ENCODE results near the gene DENND5B. TPM values are rescaled to one million over a fixed set of nuclear protein-coding genes. Genes with fewer than 3 reads are reported as not detected.
"Not testable (repeated sequence)": the region's sequence is repeated elsewhere in the genome, so short reads cannot be mapped to it uniquely, and the experiment has no call there.

The DENND5B gene
- total RNA-seq, 1 experiment from 2014 or later = 13.5 TPM

GRCh38 chr12:31506515-31507306 lies 84.2 kb downstream of the DENND5B start:
- DNase-seq (ENCODE audit: low read depth) = peak; percentile 67

DNA sequence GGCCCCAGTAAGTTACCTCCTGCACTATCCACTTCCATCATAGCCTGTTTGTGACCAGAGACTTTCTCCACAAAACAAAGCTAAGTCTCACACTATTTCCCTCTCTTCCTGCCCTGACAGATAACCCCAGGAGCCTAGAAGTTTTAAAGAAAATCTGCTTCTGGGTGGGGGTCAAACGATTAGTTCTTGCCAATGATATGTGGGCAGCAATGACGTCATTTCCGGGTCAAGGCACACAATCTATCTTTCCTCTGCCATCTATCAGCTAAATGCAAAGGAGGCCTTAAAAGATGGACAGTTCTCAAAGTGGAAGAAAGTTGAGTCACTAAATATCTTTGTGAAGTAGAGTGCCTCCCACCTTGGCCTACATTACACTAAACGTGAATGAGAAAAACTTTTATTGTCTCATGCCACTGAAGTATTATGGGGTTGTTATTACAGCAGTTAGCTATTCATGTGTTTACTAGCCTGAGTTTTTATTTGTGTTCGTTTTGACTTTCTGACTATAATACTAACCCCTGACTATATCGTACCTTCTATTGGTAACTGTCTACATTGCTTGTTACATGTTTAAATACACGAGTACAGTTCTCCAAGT lies 86.2 kb downstream of the DENND5B start:
- no peak for DNase-seq (ENCODE audit: low read depth)

DNA sequence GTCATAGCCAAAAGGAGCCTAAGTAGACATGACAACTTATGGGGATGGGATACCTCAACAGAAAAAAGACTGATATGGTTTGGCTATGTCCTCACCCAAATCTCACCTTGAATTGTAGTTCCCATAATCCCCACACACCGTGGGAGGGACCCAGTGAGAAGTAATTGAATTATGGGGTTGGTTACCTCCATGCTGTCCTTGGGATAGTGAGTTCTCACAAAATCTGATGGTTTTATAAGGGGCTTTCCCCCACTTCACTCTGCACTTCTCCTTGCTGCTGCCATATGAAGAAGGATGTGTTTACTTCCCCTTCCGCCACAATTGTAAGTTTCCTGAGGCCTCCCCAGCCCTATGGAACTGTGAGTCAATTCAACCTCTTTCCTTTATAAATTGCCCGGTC lies 89.9 kb downstream of the DENND5B start:
- DNase-seq (ENCODE audit: low read depth) = not testable (repeated sequence)

DNA sequence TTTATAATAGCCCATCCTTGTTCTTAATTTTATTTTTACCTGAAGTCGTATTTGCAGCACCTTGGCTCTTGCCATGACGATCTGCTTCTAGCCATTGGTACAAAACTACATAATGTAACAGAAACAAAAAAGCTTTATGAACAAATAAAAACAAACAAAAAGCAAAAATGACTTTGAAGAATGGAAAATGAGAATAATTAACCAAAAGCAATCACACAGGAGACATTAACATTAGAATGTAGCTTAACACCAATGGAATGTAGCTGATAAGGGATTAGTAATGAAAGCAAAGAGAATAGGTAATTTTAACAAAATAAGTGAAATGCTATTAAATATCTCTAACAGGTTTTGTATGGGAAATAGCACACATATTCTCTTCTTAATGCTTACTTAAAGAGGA lies 91.4 kb downstream of the DENND5B start:
- no peak for DNase-seq (ENCODE audit: low read depth)

DNA sequence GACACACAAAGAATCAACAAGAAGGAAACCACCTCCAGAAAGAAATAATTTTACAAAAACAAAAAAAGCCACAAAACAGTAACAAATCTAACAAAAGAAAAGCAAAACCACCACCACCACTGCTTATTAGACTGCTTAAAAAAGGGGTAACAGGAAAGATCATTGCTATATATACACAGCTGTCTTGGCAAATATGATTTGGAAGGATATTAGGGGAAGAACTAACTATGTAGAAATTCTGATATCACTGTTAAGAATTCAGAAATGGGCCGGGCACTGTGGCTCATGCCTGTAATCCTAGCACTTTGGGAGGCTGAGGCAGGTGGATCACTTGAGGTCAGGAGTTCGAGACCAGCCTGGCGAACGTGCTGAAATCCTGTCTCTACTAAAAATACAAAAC lies 92.5 kb downstream of the DENND5B start:
- DNase-seq (ENCODE audit: low read depth) = no peak

DNA sequence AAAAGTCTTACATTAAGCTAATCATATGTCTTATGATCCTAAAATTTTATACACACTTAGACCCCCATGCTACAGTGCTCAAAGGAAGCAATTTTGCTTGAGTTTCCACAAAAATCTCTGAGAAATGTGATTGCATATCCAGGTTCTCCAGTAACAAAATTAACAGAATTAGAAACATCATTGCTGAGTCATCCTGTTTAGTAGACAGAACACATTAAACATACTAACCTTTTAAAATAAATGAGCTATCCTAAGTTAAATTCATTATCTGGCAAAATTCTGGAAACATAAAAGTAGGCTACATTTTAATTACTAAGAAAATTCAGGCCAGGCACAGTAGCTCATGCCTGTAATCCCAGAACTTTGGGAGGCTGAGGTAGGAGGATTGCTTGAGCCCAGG lies 94.7 kb downstream of the DENND5B start:
- no peak for DNase-seq (ENCODE audit: low read depth)

GRCh38 chr12:31494455-31494854 lies 96.5 kb downstream of the DENND5B start:
- DNase-seq (ENCODE audit: low read depth) = no peak

GRCh38 chr12:31492599-31493196 lies 98.2 kb downstream of the DENND5B start:
- DNase-seq (ENCODE audit: low read depth) = peak; percentile 24

DNA sequence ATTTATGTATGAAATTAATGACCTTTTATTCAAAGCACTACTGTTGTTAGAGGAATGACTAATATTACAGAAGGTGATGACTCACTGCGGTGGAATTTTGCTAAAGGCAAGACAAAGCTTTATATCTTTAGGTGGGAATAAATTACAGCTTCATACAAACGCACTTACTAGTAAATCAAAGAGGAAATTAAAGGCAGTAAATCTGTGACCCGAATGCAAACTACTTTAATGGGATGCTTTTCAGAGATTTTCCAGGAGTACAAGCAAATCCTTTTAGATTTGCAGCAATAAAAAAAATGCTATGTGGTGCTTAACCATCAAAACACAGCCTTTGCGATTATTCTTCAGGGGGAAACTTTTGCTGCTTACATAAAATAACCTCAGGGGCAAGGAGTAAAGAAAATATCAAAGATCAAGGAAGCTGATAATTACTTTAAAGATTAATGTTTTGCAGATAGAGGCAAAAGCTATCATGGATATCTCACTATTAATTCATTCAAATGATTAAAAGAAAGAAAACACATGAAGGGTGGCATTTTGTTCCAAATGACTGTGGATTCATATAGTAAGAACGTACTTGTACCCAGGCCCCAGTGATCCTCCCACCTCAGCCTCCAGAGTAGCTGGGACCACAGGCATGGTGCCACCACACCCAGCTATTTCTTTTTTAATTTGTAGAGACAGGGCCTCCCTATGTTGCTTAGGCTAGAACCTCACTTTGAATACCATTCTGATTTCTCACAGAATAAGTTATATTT lies 98.9 kb downstream of the DENND5B start:
- peak; percentile 92 for DNase-seq (ENCODE audit: low read depth)

- no peak for DNase-seq (ENCODE audit: low read depth)
These were observed 99.6 kb downstream of the DENND5B start for GRCh38 chr12:31491241-31491794.

- no peak for DNase-seq (ENCODE audit: low read depth)
These were observed 102.1 kb downstream of the DENND5B start for GRCh38 chr12:31488737-31489338.

DNA sequence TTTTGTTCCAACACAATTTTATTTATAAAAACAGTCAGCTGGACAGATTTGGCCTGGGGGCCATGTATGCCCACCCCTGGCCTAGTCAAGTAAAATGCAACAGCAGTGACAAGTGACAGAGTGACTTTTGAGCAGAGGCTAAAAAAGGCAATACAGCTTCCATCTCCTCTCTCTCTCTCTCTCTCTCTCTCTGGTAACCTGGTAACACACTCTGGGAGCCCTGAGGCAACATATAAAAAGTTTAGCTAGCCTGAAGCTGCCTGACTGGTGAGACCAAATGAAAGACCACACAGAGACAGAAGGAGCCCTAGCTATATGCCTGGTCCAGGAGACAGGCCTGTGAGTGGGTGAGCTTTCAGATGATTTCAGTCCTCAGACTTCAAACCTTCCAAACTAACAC lies 105.4 kb downstream of the DENND5B start:
- DNase-seq (ENCODE audit: low read depth) = peak; percentile 23

DNA sequence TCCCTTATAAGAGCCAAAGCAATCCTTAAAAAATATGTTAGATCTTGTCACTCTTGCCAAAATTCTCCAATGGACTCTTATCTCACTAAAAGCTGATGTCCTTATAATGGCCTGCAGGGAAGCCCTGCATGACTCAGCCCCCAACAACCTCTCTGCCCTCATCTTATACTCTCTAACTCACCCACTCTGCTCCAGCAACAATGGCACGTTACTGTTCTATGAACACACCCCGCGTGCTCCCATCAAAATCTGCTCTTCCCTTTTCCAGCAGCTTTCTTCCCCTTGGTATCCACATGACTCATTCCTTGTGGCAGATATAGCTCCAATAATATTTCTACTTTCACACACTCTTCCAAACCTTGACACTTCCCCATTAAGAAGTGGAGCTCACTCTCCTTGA lies 108.1 kb downstream of the DENND5B start:
- peak; percentile 93 for DNase-seq (ENCODE audit: low read depth)

- DNase-seq (ENCODE audit: low read depth) = no peak
These were observed 109.5 kb downstream of the DENND5B start for GRCh38 chr12:31481415-31481814.

- no peak for DNase-seq (ENCODE audit: low read depth)
These were observed 111.3 kb downstream of the DENND5B start for GRCh38 chr12:31479516-31480210.

DNA sequence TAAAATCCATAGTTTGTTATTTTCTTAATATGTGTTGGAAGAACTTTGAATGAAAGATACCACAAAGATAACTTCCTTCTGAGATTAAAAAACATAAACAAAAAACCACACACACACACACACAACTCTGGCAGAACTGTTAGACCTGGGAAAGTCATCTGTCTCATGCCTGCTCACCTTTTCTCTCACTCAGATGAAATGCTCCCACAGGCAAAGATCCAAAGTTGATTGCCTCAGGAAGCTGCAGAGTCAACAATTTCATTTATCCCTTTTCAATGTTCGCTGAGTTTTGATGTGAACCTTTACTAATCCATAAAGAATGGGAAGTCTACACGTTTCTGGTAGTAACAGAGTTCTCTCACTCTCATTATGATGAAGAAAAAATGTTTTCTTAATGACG lies 112.0 kb downstream of the DENND5B start:
- DNase-seq (ENCODE audit: low read depth) = no peak

- no peak for DNase-seq (ENCODE audit: low read depth)
These were observed 112.5 kb downstream of the DENND5B start for GRCh38 chr12:31478425-31478824.

DNA sequence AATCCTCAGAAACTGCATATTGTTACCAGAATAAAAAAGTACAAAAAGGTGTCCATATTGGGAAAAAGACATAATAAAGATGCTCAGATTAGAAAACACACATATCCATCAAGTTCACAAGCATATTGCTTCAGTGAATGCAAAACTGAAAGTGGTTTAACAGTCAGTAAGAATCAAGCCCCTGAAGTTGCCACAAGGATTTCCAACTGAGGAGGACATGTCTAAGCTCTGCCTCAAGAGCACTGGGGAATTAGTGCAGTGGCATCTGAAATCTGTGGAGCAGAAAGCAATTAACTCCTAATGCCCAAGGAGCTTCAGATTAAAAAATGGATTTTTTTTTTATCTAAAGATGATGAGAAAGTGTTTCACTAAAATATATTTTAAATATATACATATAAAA lies 113.2 kb downstream of the DENND5B start:
- DNase-seq (ENCODE audit: low read depth) = peak; percentile 5

GRCh38 chr12:31476437-31476836 lies 114.5 kb downstream of the DENND5B start:
- DNase-seq (ENCODE audit: low read depth) = no peak

DNA sequence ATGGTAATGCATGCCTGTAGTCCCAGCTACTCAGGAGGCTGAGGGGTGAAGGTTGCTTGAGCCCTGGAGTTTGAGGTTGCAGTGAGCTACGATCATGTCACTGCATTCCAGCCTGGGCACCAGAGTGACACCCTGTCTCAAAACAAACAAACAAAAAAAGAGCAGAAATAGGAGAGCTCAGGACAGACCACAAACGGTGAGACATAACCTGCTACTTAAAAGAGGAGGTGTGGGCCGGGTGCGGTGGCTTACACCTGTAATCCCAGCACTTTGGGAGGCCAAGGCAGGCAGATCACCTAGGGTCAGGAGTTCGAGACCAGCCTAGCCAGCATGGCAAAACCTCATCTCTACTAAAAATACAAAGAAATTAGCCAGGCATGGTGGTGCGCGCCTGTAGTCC lies 115.3 kb downstream of the DENND5B start:
- DNase-seq (ENCODE audit: low read depth) = not testable (repeated sequence)

DNA sequence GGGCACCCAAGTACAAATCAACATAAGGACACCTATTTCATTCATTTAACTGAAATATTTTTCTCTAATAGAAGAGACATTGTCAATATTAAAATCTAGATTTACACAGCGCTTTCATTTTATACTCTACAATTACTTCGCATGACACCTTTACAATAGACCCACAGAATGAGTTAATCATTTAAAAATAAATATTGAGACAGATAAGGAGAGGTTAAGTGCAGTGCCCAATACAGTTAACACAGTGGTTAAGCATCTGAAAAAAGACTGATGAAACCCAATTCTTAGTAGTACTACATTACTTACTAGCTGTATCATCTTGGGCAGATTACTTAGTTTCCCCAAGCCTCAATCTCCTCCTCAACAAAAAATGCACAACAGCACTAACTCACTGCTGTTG lies 116.2 kb downstream of the DENND5B start:
- DNase-seq (ENCODE audit: low read depth) = no peak

Measured in RPMI7951 (cell line).